ENCODE results near the gene CDC7. TPM values are rescaled to one million over a fixed set of nuclear protein-coding genes. Genes with fewer than 3 reads are reported as not detected.
A peak's percentile ranks its signal among the peaks of the same experiment; 100 is the strongest.
"Not testable (repeated sequence)": the region's sequence is repeated elsewhere in the genome, so short reads cannot be mapped to it uniquely, and the experiment has no call there.

The CDC7 gene
- total RNA-seq, 4 donors from 2014 or later, result 1.6 to 2.6 (median 2.2) TPM

GRCh38 chr1:91510754-91511153 is 10.1 kb downstream of the CDC7 start:
- intact Hi-C loops (cut with DNase I), result loop anchor here (5.0 kb wide), 1 partner anchor 417 kb away; no protein-coding TSS in a partner anchor
- no peaks in the 10 kb centered on the region for H3K9me3 ChIP-seq
- DNase-seq, result no peak
- H3K4me3 ChIP-seq (replicated peaks in 1 of 3), result no peak overlapping the region
- H3K27ac ChIP-seq, result no peak overlapping the region
- 97 to 98% methylated on average over 1 of the region's 1 CpG for WGBS, 2 donors
- H3K27me3 ChIP-seq, result no peaks in the 10 kb centered on the region
- no peaks in the 10 kb centered on the region for H3K4me1 ChIP-seq
- no peak for TF ChIP-seq POLR2A (IDR thresholded peaks at IDR 0.05)
- TF ChIP-seq CTCF (IDR thresholded peaks at IDR 0.05), result no peak
- H3K36me3 ChIP-seq, result no peaks in the 10 kb centered on the region

GRCh38 chr1:91511386-91511785 is 10.7 kb downstream of the CDC7 start:
- Histone ChIP-seq H3K36me3 (no peaks in the 10 kb centered on the region), H3K4me3 (replicated peaks in 1 of 3) (no peak overlapping the region), H3K4me1 (no peaks in the 10 kb centered on the region), H3K9me3 (no peaks in the 10 kb centered on the region), H3K27ac (no peak overlapping the region), H3K27me3 (no peaks in the 10 kb centered on the region)
- DNase-seq, result no peak
- TF ChIP-seq CTCF (IDR thresholded peaks at IDR 0.05) (peak in 5 of 6 experiments; percentile 37 to 71 (median 67)), POLR2A (IDR thresholded peaks at IDR 0.05) (no peak)
- intact Hi-C loops (cut with DNase I), result loop anchor here (5.0 kb wide), 1 partner anchor 416 kb away; no protein-coding TSS in a partner anchor
- 50% methylated on average over 3 of the region's 3 CpGs for WGBS, 2 donors

GRCh38 chr1:91513160-91513559 is 12.5 kb downstream of the CDC7 start:
- intact Hi-C loops (cut with DNase I), result loop anchor here (5.0 kb wide), 1 partner anchor 414 kb away; no protein-coding TSS in a partner anchor
- Histone ChIP-seq H3K27ac (no peak overlapping the region), H3K4me1 (no peaks in the 10 kb centered on the region), H3K4me3 (replicated peaks in 1 of 3) (no peak overlapping the region), H3K27me3 (no peaks in the 10 kb centered on the region), H3K36me3 (no peaks in the 10 kb centered on the region), H3K9me3 (no peaks in the 10 kb centered on the region)
- DNase-seq, result no peak
- TF ChIP-seq POLR2A (IDR thresholded peaks at IDR 0.05) (no peak), CTCF (IDR thresholded peaks at IDR 0.05) (peak in 5 of 6 experiments; percentile 8 to 70 (median 51))
- 50 to 58% methylated on average over 2 of the region's 2 CpGs for WGBS, 2 donors

- no peaks in the 10 kb centered on the region for H3K36me3 ChIP-seq
- no peak overlapping the region for H3K4me3 ChIP-seq (replicated peaks in 1 of 3)
- no peaks in the 10 kb centered on the region for H3K27me3 ChIP-seq
- 92 to 93% methylated on average over 1 of the region's 1 CpG for WGBS, 2 donors
- no peak overlapping the region for H3K27ac ChIP-seq
- H3K9me3 ChIP-seq, result no peaks in the 10 kb centered on the region
- DNase-seq, result no peak
- intact Hi-C loops (cut with DNase I), result loop anchor here (5.0 kb wide), 1 partner anchor 414 kb away; no protein-coding TSS in a partner anchor
- TF ChIP-seq POLR2A (IDR thresholded peaks at IDR 0.05), result no peak
- TF ChIP-seq CTCF (IDR thresholded peaks at IDR 0.05), result no peak
- no peaks in the 10 kb centered on the region for H3K4me1 ChIP-seq
These were observed 13.1 kb downstream of the CDC7 start for GRCh38 chr1:91513706-91514105.

GRCh38 chr1:91515994-91516393 is 15.3 kb downstream of the CDC7 start:
- no peaks in the 10 kb centered on the region for H3K27me3 ChIP-seq
- 96 to 99% methylated on average over 3 of the region's 3 CpGs for WGBS, 2 donors
- DNase-seq, result no peak
- no peaks in the 10 kb centered on the region for H3K36me3 ChIP-seq
- no peaks in the 10 kb centered on the region for H3K9me3 ChIP-seq
- no peak overlapping the region for H3K4me3 ChIP-seq (replicated peaks in 1 of 3)
- H3K27ac ChIP-seq, result no peak overlapping the region
- intact Hi-C loops (cut with DNase I), result no loop called here
- peaks cover 0 to 5% of the 10 kb centered on the region in 2 donors for H3K4me1 ChIP-seq
- TF ChIP-seq POLR2A (IDR thresholded peaks at IDR 0.05), result no peak
- TF ChIP-seq CTCF (IDR thresholded peaks at IDR 0.05), result no peak

GRCh38 chr1:91516605-91517004 is 16.0 kb downstream of the CDC7 start:
- H3K27me3 ChIP-seq; H3K36me3 ChIP-seq; H3K4me3 ChIP-seq (replicated peaks in 1 of 3); H3K4me1 ChIP-seq; H3K27ac ChIP-seq; intact Hi-C loops (cut with DNase I); H3K9me3 ChIP-seq; DNase-seq: not testable (repeated sequence)
- WGBS, 2 donors, result 92 to 93% methylated on average over 7 of the region's 7 CpGs
